Heart left ventricle (tissue), 13 donors: ENCODE measurements around the gene ORAI2.

Source experiments
- POLR2A ChIP-seq, 2 donors: fragments of 450-650 bp; IDR thresholded peaks; one replicate each; pipeline ENCODE4 v1.6.1; 2017; ENCODE audit warnings: antibody characterized with exemption in 2 of 2, mild to moderate bottlenecking in 2 of 2, moderate library complexity in 2 of 2
- TF ChIP-seq, protein P1 (sequence below), 12 donors: fragments of 200-600 bp; sonication (generic) in 4 of 12; IDR thresholded peaks; one replicate each; pipeline versions ENCODE4 v1.5.0 to v1.8.0; 2018 to 2022; ENCODE audit warnings: antibody characterized with exemption in 12 of 12, mild to moderate bottlenecking in 5 of 12
- donor health status: ischemic (EF 13 %, LVEDD 7.1; RV severe dilation, severe dysfunction).
- donor health status: DM: no; HTN: yes; CAD: no.
- donor health status: DM: no; HTN: no; CAD: no.
- donor health status: ischemic (EF 25% LVEDD 6.9; RV normal size, moderate dysfunction).
- donor health status: ischemic (EF 25% LVEDD 5.7; RV mildly dilated, moderate dysfunction).
- donor health status: ischemic (EF 35%, LVEDD 5.7; RV mildly dilated, moderate dysfunction).
- donor health status: nonischemic (EF 11% LVEDD 7.7; RV severe dilation, severe dysfunction).
- donor health status: DM: yes; HTN: yes; CAD: no.
- donor health status: PGD.
- donor health status: ischemic (EF 29% LVEDD 5.4; RV normal size, mild dysfunction).
- donor health status: nonischemic (EF 23%, LVEDD 6.1; RV moderate dilation, normal function).

DNA sequence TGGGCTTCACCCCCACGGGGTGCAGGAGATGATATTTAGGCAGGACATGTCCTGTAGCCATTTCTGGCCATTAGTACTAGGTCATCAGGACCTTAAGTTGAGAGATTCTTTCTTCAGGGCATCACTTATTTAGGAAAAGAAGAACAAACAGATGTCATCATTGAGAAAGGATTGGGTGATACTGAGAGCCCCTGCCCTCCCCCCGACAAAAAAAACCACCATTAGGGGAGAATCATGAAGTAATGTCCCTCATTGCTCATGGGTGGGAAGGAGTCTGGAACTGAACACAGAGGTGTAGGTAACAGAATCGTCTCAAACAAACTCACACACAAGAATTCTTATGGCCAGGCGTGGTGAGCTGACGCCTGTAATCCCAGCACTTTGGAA is 6.4 kb upstream of the ORAI2 start:
- TF ChIP-seq POLR2A (IDR thresholded peaks at IDR 0.05) = no peak
- TF ChIP-seq, protein P1, sequence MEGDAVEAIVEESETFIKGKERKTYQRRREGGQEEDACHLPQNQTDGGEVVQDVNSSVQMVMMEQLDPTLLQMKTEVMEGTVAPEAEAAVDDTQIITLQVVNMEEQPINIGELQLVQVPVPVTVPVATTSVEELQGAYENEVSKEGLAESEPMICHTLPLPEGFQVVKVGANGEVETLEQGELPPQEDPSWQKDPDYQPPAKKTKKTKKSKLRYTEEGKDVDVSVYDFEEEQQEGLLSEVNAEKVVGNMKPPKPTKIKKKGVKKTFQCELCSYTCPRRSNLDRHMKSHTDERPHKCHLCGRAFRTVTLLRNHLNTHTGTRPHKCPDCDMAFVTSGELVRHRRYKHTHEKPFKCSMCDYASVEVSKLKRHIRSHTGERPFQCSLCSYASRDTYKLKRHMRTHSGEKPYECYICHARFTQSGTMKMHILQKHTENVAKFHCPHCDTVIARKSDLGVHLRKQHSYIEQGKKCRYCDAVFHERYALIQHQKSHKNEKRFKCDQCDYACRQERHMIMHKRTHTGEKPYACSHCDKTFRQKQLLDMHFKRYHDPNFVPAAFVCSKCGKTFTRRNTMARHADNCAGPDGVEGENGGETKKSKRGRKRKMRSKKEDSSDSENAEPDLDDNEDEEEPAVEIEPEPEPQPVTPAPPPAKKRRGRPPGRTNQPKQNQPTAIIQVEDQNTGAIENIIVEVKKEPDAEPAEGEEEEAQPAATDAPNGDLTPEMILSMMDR (IDR thresholded peaks at IDR 0.05) = no peak
